GM12892 (cell line): Measurements from ENCODE around the gene ATP5MG.

ENCODE experiments used
- POLR2A ChIP-seq: IDR thresholded peaks from 2 replicates; pipeline ENCODE4 v1.6.1; 2011; ENCODE audit warnings: low read depth, low read length, control low read depth
- POLR2AphosphoS5 ChIP-seq: IDR thresholded peaks from 2 replicates; pipeline ENCODE4 v1.6.1; 2011; ENCODE audit warnings: low read depth, low read length, control low read depth

DNA sequence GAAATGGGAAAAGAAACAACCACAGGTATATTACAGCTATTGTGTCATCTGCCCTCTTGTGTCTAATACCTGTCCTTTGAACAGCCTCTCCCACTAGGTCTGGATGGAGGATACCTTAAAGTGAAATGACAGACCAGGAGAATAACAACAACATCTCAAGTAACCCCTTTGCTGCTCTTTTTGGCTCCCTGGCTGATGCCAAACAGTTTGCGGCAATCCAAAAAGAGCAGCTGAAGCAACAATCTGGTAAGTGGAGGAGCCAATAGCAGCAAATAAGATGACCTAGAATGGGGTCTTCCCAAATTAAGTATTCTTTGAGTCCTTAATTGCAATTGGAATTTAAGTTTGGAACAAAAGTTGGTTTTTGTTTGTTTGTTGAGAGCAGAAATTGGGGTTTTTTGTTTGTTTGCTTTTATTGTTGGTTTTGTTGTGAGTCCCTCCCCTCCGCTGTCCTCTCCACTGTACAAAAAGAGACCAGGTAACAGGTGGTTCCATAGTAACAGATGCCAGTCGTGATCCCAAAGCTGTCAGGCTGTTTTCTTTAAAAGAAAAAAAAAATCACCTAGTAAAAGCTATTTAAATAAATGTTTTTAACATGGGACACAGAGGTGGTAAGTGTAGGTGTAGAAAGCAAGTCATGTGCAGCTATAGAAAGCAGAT lies 36.3 kb upstream of the ATP5MG start:
- no peak for TF ChIP-seq POLR2A
- no peak for TF ChIP-seq POLR2AphosphoS5
